ENCODE data around the gene ADAR. TPM values are rescaled to one million over a fixed set of nuclear protein-coding genes. Genes with fewer than 3 reads are reported as not detected.
"Not testable (repeated sequence)": the region's sequence is repeated elsewhere in the genome, so short reads cannot be mapped to it uniquely, and the experiment has no call there.

Gene ADAR
- total RNA-seq = 100 to 1,000 TPM in 3 of 4 donors, 10 to 100 TPM in 1; 81.5 to 140 (median 110) TPM

- peak within 1 kb of the TSS; percentile 66 to 94 (median 86) for H3K4me3 ChIP-seq
- TF ChIP-seq POLR2A (IDR thresholded peaks at IDR 0.05) = no peak
- TF ChIP-seq EP300 (IDR thresholded peaks at IDR 0.05; ENCODE audit: low read depth) = no peak
- peak; percentile 34 to 82 (median 75) for TF ChIP-seq POLR2AphosphoS5 (IDR thresholded peaks at IDR 0.05)
- TF ChIP-seq CTCF (IDR thresholded peaks at IDR 0.05) = no peak
- H3K27me3 ChIP-seq = no peaks in the 10 kb centered on the region
- in situ Hi-C loops (cut with MboI; ENCODE audit: low pct_ligation_motif_present in 1 of 4, low pct_unique_long_range_greater_than_20kb in 1 of 4, low sequenced_read_pairs in 3 of 4) (no loop called here), intact Hi-C loops (cut with DNase I; ENCODE audit: low total_unique reads) (no loop called here)
- no peaks in the 10 kb centered on the region for H3K36me3 ChIP-seq
- peak within 1 kb of the TSS; percentile 91 to 99 (median 98) for H3K27ac ChIP-seq
- peaks cover 22 to 45% (median 28%) of the 10 kb centered on the region in 4 donors for H3K4me1 ChIP-seq
- no peaks in the 10 kb centered on the region for H3K9me3 ChIP-seq
- WGBS, 2 donors (ENCODE audit: low coverage in 1 of 2) = 0% methylated on average over 2 to 38 of the region's 59 CpGs
- peak; percentile 92 for DNase-seq
Measured at GRCh38 chr1:154607609-154608396, at the start of gene ADAR. Gene ADAR, minus strand, starts transcription at chr1:154608186. Its CDS starts 180 bp downstream, at chr1:154608006.

GRCh38 chr1:154657556-154657955, 49.6 kb upstream of the ADAR start:
- intact Hi-C loops (cut with DNase I; ENCODE audit: low total_unique reads) (no loop called here), in situ Hi-C loops (cut with MboI; ENCODE audit: low pct_ligation_motif_present in 1 of 4, low pct_unique_long_range_greater_than_20kb in 1 of 4, low sequenced_read_pairs in 3 of 4) (loop anchor here in 1 of 4 donors (25.0 kb wide), 1 partner anchor 230 kb away; no protein-coding TSS in a partner anchor)
- no peak for TF ChIP-seq POLR2A (IDR thresholded peaks at IDR 0.05)
- TF ChIP-seq POLR2AphosphoS5 (IDR thresholded peaks at IDR 0.05) = no peak
- no peak for TF ChIP-seq EP300 (IDR thresholded peaks at IDR 0.05; ENCODE audit: low read depth)
- no peak for TF ChIP-seq CTCF (IDR thresholded peaks at IDR 0.05)

GRCh38 chr1:154652893-154653292, 44.9 kb upstream of the ADAR start:
- DNase-seq = no peak
- Histone ChIP-seq H3K27me3 (peaks cover 26% of the 10 kb centered on the region), H3K4me3 (no peak overlapping the region), H3K9me3 (no peaks in the 10 kb centered on the region), H3K27ac (no peak overlapping the region), H3K4me1 (no peaks in the 10 kb centered on the region), H3K36me3 (no peaks in the 10 kb centered on the region)
- TF ChIP-seq EP300 (IDR thresholded peaks at IDR 0.05; ENCODE audit: low read depth) (no peak), CTCF (IDR thresholded peaks at IDR 0.05) (no peak), POLR2AphosphoS5 (IDR thresholded peaks at IDR 0.05) (no peak), POLR2A (IDR thresholded peaks at IDR 0.05) (no peak)
- in situ Hi-C loops (cut with MboI; ENCODE audit: low pct_ligation_motif_present in 1 of 4, low pct_unique_long_range_greater_than_20kb in 1 of 4, low sequenced_read_pairs in 3 of 4) (loop anchor here in 1 of 4 donors (25.0 kb wide), 1 partner anchor 234 kb away; no protein-coding TSS in a partner anchor), intact Hi-C loops (cut with DNase I; ENCODE audit: low total_unique reads) (no loop called here)

More at GRCh38 chr1:154657556-154657955, 49.6 kb upstream of the ADAR start:
- no peak for DNase-seq
- Histone ChIP-seq H3K27me3 (peaks cover 53% of the 10 kb centered on the region), H3K36me3 (no peaks in the 10 kb centered on the region), H3K9me3 (no peaks in the 10 kb centered on the region), H3K4me3 (no peak overlapping the region), H3K4me1 (no peaks in the 10 kb centered on the region), H3K27ac (no peak overlapping the region)
- WGBS, 2 donors (ENCODE audit: low coverage in 1 of 2) = 32 to 39% methylated on average over 2 of the region's 2 CpGs

- H3K4me1 ChIP-seq; H3K4me3 ChIP-seq; H3K9me3 ChIP-seq; intact Hi-C loops (cut with DNase I; ENCODE audit: low total_unique reads); in situ Hi-C loops (cut with MboI; ENCODE audit: low pct_ligation_motif_present in 1 of 4, low pct_unique_long_range_greater_than_20kb in 1 of 4, low sequenced_read_pairs in 3 of 4); H3K27ac ChIP-seq; H3K36me3 ChIP-seq; DNase-seq; H3K27me3 ChIP-seq: not testable (repeated sequence)
- 93 to 100% methylated on average over 3 of the region's 3 CpGs for WGBS, 2 donors (ENCODE audit: low coverage in 1 of 2)
Measured at GRCh38 chr1:154644724-154645123, 36.7 kb upstream of the ADAR start.
